MCF 10A (cell line): ENCODE results near the gene ELMO2. TPM values are rescaled to one million over a fixed set of nuclear protein-coding genes. Genes with fewer than 3 reads are reported as not detected.

ENCODE experiments used
- BruUV-seq: library from RNA; stranded (reverse); fragments of 400-500 nt; replicated peaks from 2 replicates; lab custom pipeline; 2021; lab: Mats Ljungman, UMichigan
- CTCF ChIA-PET: fragments of 300-600 bp; sonication (Branson Sonifier 250); formaldehyde crosslinking; extraction: SDS; loops from one replicate; lab custom pipeline; 2021; ENCODE audit warnings: antibody characterized with exemption, inconsistent platforms; lab: Yijun Ruan, JAX
- POLR2A ChIA-PET: fragments of 300-600, 350-650 bp; sonication (Branson Sonifier 250); formaldehyde crosslinking; extraction: SDS; loops from one replicate; lab custom pipeline; 2020; ENCODE audit warnings: antibody characterized with exemption, inconsistent platforms; lab: Yijun Ruan, JAX
- DNase-seq: peaks from one replicate; pipeline ENCODE4 v3.0.0-alpha.2; 2018; ENCODE audit not compliant: unreplicated experiment
- H3K27ac Mint-ChIP-seq: one replicate; pipeline ENCODE4 v1.8.0; 2022; ENCODE audit warnings: mild to moderate bottlenecking, low read depth, mixed read lengths; ENCODE audit not compliant: unreplicated experiment
- H3K27me3 Mint-ChIP-seq: one replicate; pipeline ENCODE4 v1.8.0; 2022; ENCODE audit warnings: mixed read lengths; ENCODE audit not compliant: insufficient read depth, unreplicated experiment
- H3K36me3 Mint-ChIP-seq: one replicate; pipeline ENCODE4 v1.8.0; 2022; ENCODE audit warnings: mild to moderate bottlenecking, moderate library complexity, mixed read lengths; ENCODE audit not compliant: insufficient read depth, unreplicated experiment
- H3K4me1 Mint-ChIP-seq: one replicate; pipeline ENCODE4 v1.8.0; 2022; ENCODE audit warnings: mixed read lengths; ENCODE audit not compliant: insufficient read depth, unreplicated experiment
- H3K4me3 Mint-ChIP-seq: one replicate; pipeline ENCODE4 v1.8.0; 2022; ENCODE audit warnings: mild to moderate bottlenecking, moderate library complexity, mixed read lengths; ENCODE audit not compliant: unreplicated experiment
- H3K9me3 Mint-ChIP-seq: one replicate; pipeline ENCODE4 v1.8.0; 2022; ENCODE audit warnings: mixed read lengths; ENCODE audit not compliant: unreplicated experiment
- CTCF ChIP-seq: fragments of 200-600 bp; IDR thresholded peaks from one replicate; pipeline ENCODE4 v1.8.0; 2022; ENCODE audit warnings: antibody characterized with exemption, mild to moderate bottlenecking; ENCODE audit not compliant: unreplicated experiment
- intact Hi-C: fragments of 100-400 bp; cut with micrococcal nuclease; formaldehyde crosslinking; loops from 2 replicates; pipeline ENCODE4 v1.14.1; 2022
- total RNA-seq: library from RNA; stranded (reverse); gene quantifications from 2 replicates; pipeline ENCODE4 v1.2.3, GENCODE V29; 2022

The ELMO2 gene
- total RNA-seq, 1 experiment from 2014 or later, result 21.1 TPM

- Mint-ChIP-seq H3K27ac (no peak overlapping the region), H3K27me3 (no peaks in the 10 kb centered on the region), H3K36me3 (peaks cover 31% of the 10 kb centered on the region)
These were observed 27.9 kb downstream of the ELMO2 start for GRCh38 chr20:46378412-46379009.

GRCh38 chr20:46377518-46377917 lies 28.9 kb downstream of the ELMO2 start:
- Mint-ChIP-seq H3K4me3 (no peak overlapping the region), H3K9me3 (no peaks in the 10 kb centered on the region), H3K27me3 (no peaks in the 10 kb centered on the region), H3K36me3 (peaks cover 33% of the 10 kb centered on the region), H3K27ac (no peak overlapping the region), H3K4me1 (peaks cover 15% of the 10 kb centered on the region)
- CTCF ChIA-PET, result interaction anchor here (0.7 to 2.1 kb wide), 16 partner anchors 11 to 363 kb away, joined by 3 to 7 read pairs (median 4); no protein-coding TSS in a partner anchor
- no peak for TF ChIP-seq CTCF
- DNase-seq, result peak; percentile 23
- POLR2A ChIA-PET, result interaction anchor here (0.7 to 3.8 kb wide), 8 partner anchors 8 to 31 kb away, joined by 3 to 28 read pairs (median 6); partner anchors contain the start of gene ELMO2
- no TSS peak for BruUV-seq
- intact Hi-C loops, result no loop called here

More at GRCh38 chr20:46378412-46379009, 27.9 kb downstream of the ELMO2 start:
- peaks cover 15% of the 10 kb centered on the region for H3K4me1 Mint-ChIP-seq
- DNase-seq, result no peak
- H3K4me3 Mint-ChIP-seq, result no peak overlapping the region
- no TSS peak for BruUV-seq
- ChIA-PET CTCF (interaction anchor here (0.7 to 2.1 kb wide), 17 partner anchors 10 to 407 kb away, joined by 3 to 7 read pairs (median 5); no protein-coding TSS in a partner anchor), POLR2A (interaction anchor here (0.7 to 3.8 kb wide), 7 partner anchors 8 to 42 kb away, joined by 3 to 28 read pairs (median 5); partner anchors contain the start of gene ELMO2)
- no peaks in the 10 kb centered on the region for H3K9me3 Mint-ChIP-seq
- no peak for TF ChIP-seq CTCF
- intact Hi-C loops, result no loop called here

GRCh38 chr20:46376196-46376785 lies 30.1 kb downstream of the ELMO2 start:
- ChIA-PET POLR2A (interaction anchor here (0.8 to 3.8 kb wide), 3 partner anchors 12 to 62 kb away, joined by 4 to 28 read pairs (median 10); partner anchors contain the start of gene ELMO2), CTCF (interaction anchor here (0.6 to 1.2 kb wide), 6 partner anchors 25 to 1847 kb away, joined by 3 to 4 read pairs (median 3); no protein-coding TSS in a partner anchor)
- Mint-ChIP-seq H3K4me1 (peaks cover 15% of the 10 kb centered on the region), H3K4me3 (no peak overlapping the region), H3K27ac (peak overlapping the region; percentile 10), H3K9me3 (no peaks in the 10 kb centered on the region), H3K27me3 (no peaks in the 10 kb centered on the region), H3K36me3 (peaks cover 45% of the 10 kb centered on the region)
- intact Hi-C loops, result no loop called here
- DNase-seq, result no peak
- BruUV-seq, result no TSS peak
- no peak for TF ChIP-seq CTCF

GRCh38 chr20:46375771-46376170 lies 30.6 kb downstream of the ELMO2 start:
- no peak for TF ChIP-seq CTCF
- H3K9me3 Mint-ChIP-seq, result no peaks in the 10 kb centered on the region
- H3K27ac Mint-ChIP-seq, result no peak overlapping the region
- H3K4me1 Mint-ChIP-seq, result peaks cover 15% of the 10 kb centered on the region
- ChIA-PET CTCF (interaction anchor here (0.8 to 2.0 kb wide), 5 partner anchors 11 to 351 kb away, joined by 3 to 6 read pairs (median 4); no protein-coding TSS in a partner anchor), POLR2A (interaction anchor here (0.8 to 3.8 kb wide), 3 partner anchors 12 to 63 kb away, joined by 4 to 28 read pairs (median 10); partner anchors contain the start of gene ELMO2)
- H3K36me3 Mint-ChIP-seq, result peaks cover 49% of the 10 kb centered on the region
- no TSS peak for BruUV-seq
- intact Hi-C loops, result no loop called here
- DNase-seq, result no peak
- H3K4me3 Mint-ChIP-seq, result no peak overlapping the region
- H3K27me3 Mint-ChIP-seq, result no peaks in the 10 kb centered on the region
